Sigmoid colon (tissue), 4 donors: ENCODE measurements around the gene PCAT7.

Source experiments
- CTCF ChIP-seq, 4 experiments: fragments of 450-650 bp in 3 of 4; fragments of 200-600 bp in 1 of 4; IDR thresholded peaks; one replicate each; pipeline ENCODE4 v1.5.1; 2016 to 2019; ENCODE audit warnings: antibody characterized with exemption in 4 of 4, mild to moderate bottlenecking in 3 of 4, moderate library complexity in 2 of 4
- POLR2A ChIP-seq, 2 donors: fragments of 450-650 bp; IDR thresholded peaks; one replicate each; pipeline ENCODE4 v1.6.1; 2016; ENCODE audit warnings: antibody characterized with exemption in 2 of 2, mild to moderate bottlenecking in 2 of 2, moderate library complexity in 2 of 2
- POLR2AphosphoS5 ChIP-seq, 4 donors: sonication (generic); formaldehyde crosslinking; IDR thresholded peaks; one replicate each; pipeline ENCODE4 v1.6.1; 2017; ENCODE audit warnings: antibody characterized with exemption in 4 of 4

- TF ChIP-seq CTCF (IDR thresholded peaks at IDR 0.05), result no peak
- TF ChIP-seq POLR2A (IDR thresholded peaks at IDR 0.05), result no peak
- TF ChIP-seq POLR2AphosphoS5 (IDR thresholded peaks at IDR 0.05), result no peak
Measured at GRCh38 chr9:94611638-94612068, 56.8 kb downstream of the PCAT7 start.
